Neuronal stem cell (in vitro differentiated cells): Measurements from ENCODE around the gene RNU6-9.

Experiments
- DNase-seq: peaks from one replicate; pipeline ENCODE4 v3.0.0-alpha.2; 2013; ENCODE audit warnings: low spot score
- H2AFZ ChIP-seq: one replicate; pipeline ENCODE4 v1.6.1; 2013; ENCODE audit warnings: mild to moderate bottlenecking, low read length, inconsistent platforms
- H2AK5ac ChIP-seq: 2 replicates; pipeline ENCODE4 v1.6.1; 2013; ENCODE audit warnings: low read depth, mild to moderate bottlenecking, inconsistent platforms, low read length, moderate library complexity, mixed read lengths
- H2BK120ac ChIP-seq: 2 replicates; pipeline ENCODE4 v1.6.1; 2013; ENCODE audit warnings: low read depth, mild to moderate bottlenecking, inconsistent platforms, low read length, moderate library complexity, mixed read lengths
- H2BK12ac ChIP-seq: one replicate; pipeline ENCODE4 v1.6.1; 2013; ENCODE audit warnings: low read length, inconsistent platforms
- H2BK15ac ChIP-seq: 2 replicates; pipeline ENCODE4 v1.6.1; 2013; ENCODE audit warnings: mild to moderate bottlenecking, low read length, inconsistent platforms, mixed read lengths
- H2BK5ac ChIP-seq: one replicate; pipeline ENCODE4 v1.6.1; 2013; ENCODE audit warnings: inconsistent platforms, mild to moderate bottlenecking, low read length, moderate library complexity
- H3K14ac ChIP-seq: one replicate; pipeline ENCODE4 v1.6.1; 2013; ENCODE audit warnings: low read length, inconsistent platforms
- H3K18ac ChIP-seq: 2 replicates; pipeline ENCODE4 v1.6.1; 2013; ENCODE audit warnings: low read length, inconsistent platforms
- H3K23ac ChIP-seq: 2 replicates; pipeline ENCODE4 v1.6.1; 2013; ENCODE audit warnings: low read depth, mild to moderate bottlenecking, mixed read lengths, low read length, inconsistent platforms; ENCODE audit not compliant: poor library complexity
- H3K27ac ChIP-seq: replicated peaks from 3 replicates; pipeline ENCODE4 v1.5.1; 2013; ENCODE audit warnings: low read length, inconsistent platforms
- H3K27me3 ChIP-seq, 3 experiments: 2 replicates each; pipeline ENCODE4 v1.6.1; 2013; ENCODE audit warnings: low read length in 3 of 3, mild to moderate bottlenecking in 2 of 3, inconsistent platforms in 1 of 3, low read depth in 1 of 3, mixed read lengths in 1 of 3, moderate library complexity in 1 of 3; ENCODE audit not compliant: control insufficient read depth in 3 of 3, insufficient read depth in 3 of 3
- H3K36me3 ChIP-seq, 2 donors: replicated peaks in 1 of 2; 2 replicates each; pipeline ENCODE4 v1.6.1; 2013; ENCODE audit warnings: low read length in 2 of 2; ENCODE audit not compliant: control insufficient read depth in 2 of 2, insufficient read depth in 2 of 2
- H3K4ac ChIP-seq: 2 replicates; pipeline ENCODE4 v1.6.1; 2013; ENCODE audit warnings: inconsistent platforms, mild to moderate bottlenecking, low read length, moderate library complexity
- H3K4me1 ChIP-seq, 2 donors: 1 replicate in 1 of 2; 2 replicates in 1 of 2; pipeline ENCODE4 v1.6.1; 2013; ENCODE audit warnings: low read length in 2 of 2, low read depth in 1 of 2; ENCODE audit not compliant: control insufficient read depth in 2 of 2, insufficient read depth in 1 of 2
- H3K4me2 ChIP-seq: one replicate; pipeline ENCODE4 v1.6.1; 2013; ENCODE audit warnings: mild to moderate bottlenecking, low read length, inconsistent platforms; ENCODE audit not compliant: insufficient read depth, poor library complexity, severe bottlenecking
- H3K4me3 ChIP-seq, 2 donors: 2 replicates each; pipeline ENCODE4 v1.5.1; 2013; ENCODE audit warnings: low read length in 2 of 2, mild to moderate bottlenecking in 2 of 2, inconsistent platforms in 1 of 2, moderate library complexity in 1 of 2
- H3K79me1 ChIP-seq: one replicate; pipeline ENCODE4 v1.6.1; 2013; ENCODE audit warnings: low read depth, mild to moderate bottlenecking, inconsistent platforms, low read length, moderate library complexity
- H3K9ac ChIP-seq: one replicate; pipeline ENCODE4 v1.6.1; 2013; ENCODE audit warnings: mild to moderate bottlenecking, low read depth, low read length, inconsistent platforms; ENCODE audit not compliant: poor library complexity
- H3K9me3 ChIP-seq, 2 donors: replicated peaks in 1 of 2; 2 replicates each; pipeline versions ENCODE3 to v1.6.1; 2013; ENCODE audit warnings: low read length in 2 of 2, mild to moderate bottlenecking in 2 of 2, inconsistent platforms in 1 of 2, low read depth in 1 of 2, mixed read lengths in 1 of 2, moderate library complexity in 1 of 2; ENCODE audit not compliant: control insufficient read depth in 2 of 2, insufficient read depth in 1 of 2
- H4K8ac ChIP-seq: one replicate; pipeline ENCODE4 v1.6.1; 2013; ENCODE audit warnings: low read depth, mild to moderate bottlenecking, inconsistent platforms, low read length, moderate library complexity
- H4K91ac ChIP-seq: one replicate; pipeline ENCODE4 v1.6.1; 2013; ENCODE audit warnings: low read length, low read depth, mild to moderate bottlenecking, inconsistent platforms; ENCODE audit not compliant: poor library complexity
- WGBS, 2 donors: extraction: QIAGEN DNeasy Blood & Tissue Kit; methylation state at CpG; one replicate each; pipeline ENCODE4 v1.1.7; 2013; ENCODE audit warnings: missing lambda C conversion rate in 2 of 2, mixed read lengths in 1 of 2; ENCODE audit not compliant: insufficient read length in 2 of 2, insufficient replicate concordance in 1 of 2; ENCODE audit errors: extremely low coverage in 2 of 2; 5-methylcytosine and 5-hydroxymethylcytosine counted together

Gene RNU6-9

DNA sequence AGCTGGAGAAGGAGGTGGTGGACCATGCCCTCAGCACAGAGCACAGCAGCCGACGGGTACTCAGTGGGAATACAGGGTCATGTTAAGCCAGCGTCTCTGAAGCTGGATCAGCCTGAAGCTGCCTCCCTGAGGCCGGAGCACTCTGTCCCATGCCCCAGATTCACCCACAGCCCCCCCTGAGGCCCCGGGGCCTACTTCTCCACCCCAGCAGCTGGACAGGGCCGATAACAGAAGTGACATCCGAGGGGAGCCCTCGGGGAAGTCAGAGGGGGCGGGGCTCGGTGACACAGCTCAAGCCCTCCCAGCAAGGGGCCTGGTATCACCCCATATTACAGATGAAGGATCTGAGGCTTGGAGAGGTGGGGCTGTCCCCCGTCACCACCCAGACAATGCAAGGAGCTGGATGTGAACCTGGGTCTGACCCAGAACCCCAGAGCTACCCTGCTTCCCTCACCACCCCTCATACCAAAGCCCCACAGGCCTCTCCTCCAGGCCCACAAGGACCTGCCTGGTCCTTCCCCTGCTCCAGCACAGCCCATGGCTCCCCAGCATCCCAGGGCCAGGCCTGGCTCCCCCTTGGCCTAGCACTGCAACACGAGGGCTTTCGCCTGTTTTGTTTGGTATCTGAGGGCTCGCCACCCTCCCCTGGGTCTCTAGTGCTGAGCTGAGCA lies 14.0 kb downstream of the RNU6-9 start:
- peak overlapping the region; percentile 17 for H3K23ac ChIP-seq
- H3K4ac ChIP-seq: no peak overlapping the region
- no peak for DNase-seq
- H3K14ac ChIP-seq: peak overlapping the region; percentile 56
- no peak overlapping the region for H2BK12ac ChIP-seq
- H3K18ac ChIP-seq: no peak overlapping the region
- H2AK5ac ChIP-seq: peak overlapping the region; percentile 92
- peaks cover 0 to 5% of the 10 kb centered on the region in 2 donors for H3K4me1 ChIP-seq
- no peak overlapping the region for H2AFZ ChIP-seq
- no peak overlapping the region for H4K8ac ChIP-seq
- WGBS, 2 donors: no CpG with 5 or more reads among the region's 14 CpGs
- H2BK120ac ChIP-seq: no peak overlapping the region
- no peak overlapping the region for H3K4me3 ChIP-seq
- H4K91ac ChIP-seq: no peak overlapping the region
- no peak overlapping the region for H2BK5ac ChIP-seq
- no peak overlapping the region for H2BK15ac ChIP-seq
- H3K27me3 ChIP-seq: no peaks in the 10 kb centered on the region
- H3K9ac ChIP-seq: no peak overlapping the region
- no peak overlapping the region for H3K27ac ChIP-seq
- H3K9me3 ChIP-seq: no peaks in the 10 kb centered on the region
- H3K36me3 ChIP-seq: peaks cover 0 to 11% of the 10 kb centered on the region in 2 donors
- H3K4me2 ChIP-seq: no peak overlapping the region
- peaks cover 11% of the 10 kb centered on the region for H3K79me1 ChIP-seq

DNA sequence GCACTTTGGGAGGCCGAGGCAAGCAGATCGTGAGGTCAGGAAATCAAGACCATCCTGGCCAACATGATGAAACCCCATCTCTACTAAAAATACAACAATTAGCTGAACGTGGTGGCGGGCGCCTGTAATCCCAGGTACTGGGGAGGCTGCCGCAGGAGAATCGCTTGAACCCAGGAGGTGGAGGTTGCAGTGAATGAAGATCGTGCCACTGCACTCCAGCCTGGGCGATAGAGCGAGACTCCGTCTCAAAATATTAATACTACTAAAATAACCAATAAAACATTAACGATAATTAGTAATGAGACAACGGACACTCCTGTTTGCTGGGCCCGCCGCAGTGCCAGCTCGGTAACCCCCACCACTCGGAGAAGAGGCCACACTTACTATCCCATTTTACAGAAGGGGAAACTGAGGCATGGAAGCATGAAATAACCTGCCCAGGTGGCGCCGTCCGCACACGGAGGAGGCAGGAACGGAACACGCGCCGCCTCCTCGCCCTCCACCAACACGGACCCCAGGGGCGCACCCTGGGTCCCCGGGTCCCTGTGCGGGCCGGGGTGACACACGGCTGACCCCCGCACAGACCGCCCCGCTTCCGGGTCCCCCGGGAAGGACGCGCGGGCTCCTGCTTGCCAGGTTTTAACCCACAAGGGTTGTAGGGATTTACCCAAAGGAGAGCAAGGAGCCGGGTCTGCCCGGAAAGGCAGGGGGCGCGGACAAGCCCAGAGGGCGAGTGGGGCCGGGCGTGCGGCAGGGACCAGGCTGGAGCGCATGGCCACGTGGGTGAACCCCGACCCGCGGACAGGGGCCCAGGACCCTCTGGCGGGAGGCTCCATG lies 18.1 kb downstream of the RNU6-9 start:
- H3K14ac ChIP-seq: no peak overlapping the region
- H4K91ac ChIP-seq: no peak overlapping the region
- H2BK120ac ChIP-seq: no peak overlapping the region
- WGBS, 2 donors: no CpG with 5 or more reads among the region's 54 CpGs
- H4K8ac ChIP-seq: no peak overlapping the region
- H2BK5ac ChIP-seq: peak overlapping the region; percentile 53
- H3K4me1 ChIP-seq: peaks cover 0 to 4% of the 10 kb centered on the region in 2 donors
- peak overlapping the region; percentile 41 for H2BK12ac ChIP-seq
- H3K9me3 ChIP-seq: no peaks in the 10 kb centered on the region
- H3K9ac ChIP-seq: no peak overlapping the region
- H2AFZ ChIP-seq: no peak overlapping the region
- H3K36me3 ChIP-seq: peaks cover 0 to 5% of the 10 kb centered on the region in 2 donors
- no peak overlapping the region for H2BK15ac ChIP-seq
- H3K4me2 ChIP-seq: peak overlapping the region; percentile 57
- H3K4ac ChIP-seq: no peak overlapping the region
- no peak overlapping the region for H3K27ac ChIP-seq
- H3K27me3 ChIP-seq: peaks cover 0 to 3% (median 0%) of the 10 kb centered on the region in 3 experiments
- DNase-seq: no peak
- peak overlapping the region; percentile 92 for H2AK5ac ChIP-seq
- H3K4me3 ChIP-seq: peak overlapping the region; percentile 22 to 67
- peaks cover 10% of the 10 kb centered on the region for H3K79me1 ChIP-seq
- peak overlapping the region; percentile 91 for H3K23ac ChIP-seq
- H3K18ac ChIP-seq: peak overlapping the region; percentile 64

DNA sequence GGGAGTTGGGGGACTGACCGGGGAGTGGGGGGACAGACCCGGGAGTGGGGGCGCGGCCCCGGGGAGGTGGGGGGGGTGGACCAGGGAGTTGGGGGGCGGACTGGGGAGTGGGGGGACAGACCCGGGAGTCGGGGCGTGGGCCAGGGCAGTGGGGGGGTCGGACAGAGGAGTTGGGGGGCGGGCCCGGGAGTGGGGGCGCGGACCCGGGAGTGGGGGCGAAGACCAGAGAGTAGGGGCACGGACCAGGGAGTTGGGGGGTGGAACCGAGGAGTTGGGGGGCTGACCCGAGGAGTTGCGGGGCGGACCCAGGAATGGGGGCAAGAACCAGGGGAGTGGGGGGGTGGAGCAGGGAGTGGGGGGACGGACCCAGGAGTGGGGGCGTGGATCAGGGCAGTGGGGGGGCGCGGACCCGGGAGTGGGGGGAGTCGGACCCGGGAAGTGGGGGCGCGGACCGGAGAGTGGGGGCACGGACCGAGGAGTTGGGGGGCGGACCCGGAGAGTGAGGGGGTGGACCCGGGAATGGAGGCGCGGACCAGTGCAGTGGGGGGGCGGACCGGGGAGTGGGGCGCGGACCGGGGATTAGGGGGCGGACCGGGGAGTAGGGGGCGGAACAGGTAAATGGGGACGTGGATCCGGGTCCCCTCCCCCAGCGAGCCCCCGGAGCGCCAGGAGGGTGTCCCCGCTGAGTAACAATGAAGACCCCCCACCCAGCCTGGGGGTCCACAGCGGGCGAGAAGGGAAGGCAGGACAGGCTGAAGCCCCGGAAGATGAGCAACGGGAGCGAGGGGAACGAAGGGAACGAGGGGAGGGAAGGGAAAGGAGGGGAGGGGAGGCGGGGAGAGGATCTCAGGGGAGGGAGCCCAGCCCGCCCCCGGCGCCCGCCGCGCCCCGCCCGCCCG lies 19.1 kb downstream of the RNU6-9 start:
- Histone ChIP-seq H3K9me3 (no peaks in the 10 kb centered on the region), H2AFZ (peak overlapping the region; percentile 93), H3K27ac (no peak overlapping the region), H3K9ac (peak overlapping the region; percentile 91), H3K36me3 (peaks cover 0 to 5% of the 10 kb centered on the region in 2 donors), H4K8ac (no peak overlapping the region), H3K23ac (no peak overlapping the region), H3K4me2 (peak overlapping the region; percentile 67), H2BK120ac (no peak overlapping the region), H3K4me1 (peaks cover 3 to 4% of the 10 kb centered on the region in 2 donors), H3K14ac (peak overlapping the region; percentile 97), H3K18ac (peak overlapping the region; percentile 81), H4K91ac (no peak overlapping the region), H3K4me3 (peak overlapping the region; percentile 91 to 99), H3K4ac (no peak overlapping the region), H3K27me3 (peaks cover 0 to 11% (median 3%) of the 10 kb centered on the region in 3 experiments), H2BK15ac (no peak overlapping the region), H2BK12ac (no peak overlapping the region), H2BK5ac (no peak overlapping the region), H3K79me1 (peaks cover 10% of the 10 kb centered on the region), H2AK5ac (peak overlapping the region; percentile 56)
- WGBS, 2 donors: no CpG with 5 or more reads among the region's 69 CpGs
- no peak for DNase-seq
